OCI-LY1 (cell line): ENCODE data around the gene DNTTIP2.
A peak's percentile ranks its signal among the peaks of the same experiment; 100 is the strongest.

Experiments used
- H2AFZ ChIP-seq: fragments of 200-600 bp; sonication (generic), shearing (Covaris generic); 2 replicates; pipeline ENCODE4 v1.6.0; 2014; ENCODE audit warnings: antibody characterized with exemption, mild to moderate bottlenecking, low read length
- H3F3A ChIP-seq: fragments of 200-600 bp; sonication (generic), shearing (Covaris generic); 2 replicates; pipeline ENCODE4 v1.6.0; 2014; ENCODE audit warnings: mild to moderate bottlenecking, antibody characterized with exemption, low read length, moderate library complexity; ENCODE audit not compliant: insufficient read depth
- H3K27ac ChIP-seq: fragments of 200-600 bp; sonication (generic); 2 replicates; pipeline ENCODE4 v1.5.1; 2014; ENCODE audit warnings: low read length, mixed run types, mild to moderate bottlenecking, low read depth; ENCODE audit not compliant: poor library complexity, severe bottlenecking
- H3K27me3 ChIP-seq: fragments of 200-600 bp; sonication (generic); 2 replicates; pipeline ENCODE4 v1.6.0; 2014; ENCODE audit warnings: antibody characterized with exemption, mild to moderate bottlenecking, low read length, moderate library complexity; ENCODE audit not compliant: insufficient read depth
- H3K36me3 ChIP-seq: fragments of 200-600 bp; sonication (generic); 2 replicates; pipeline ENCODE4 v1.6.1; 2014; ENCODE audit warnings: mild to moderate bottlenecking, antibody characterized with exemption, low read length, moderate library complexity, mixed read lengths; ENCODE audit not compliant: insufficient read depth
- H3K4me1 ChIP-seq: fragments of 200-600 bp; sonication (generic); 2 replicates; pipeline ENCODE4 v1.5.1; 2014; ENCODE audit warnings: mild to moderate bottlenecking, low read length, moderate library complexity; ENCODE audit not compliant: insufficient read depth, severe bottlenecking
- H3K4me2 ChIP-seq: fragments of 200-600 bp; sonication (generic), shearing (Covaris generic); 2 replicates; pipeline ENCODE4 v1.6.1; 2014; ENCODE audit warnings: low read length
- H3K4me3 ChIP-seq: fragments of 200-600 bp; sonication (generic); 2 replicates; pipeline ENCODE4 v1.5.1; 2014; ENCODE audit warnings: low read length, low read depth, mild to moderate bottlenecking, mixed read lengths; ENCODE audit not compliant: poor library complexity, severe bottlenecking
- H3K79me2 ChIP-seq: fragments of 200-600 bp; shearing (Covaris generic); 2 replicates; pipeline ENCODE4 v1.6.1; 2016; ENCODE audit warnings: mixed run types, low read length, mixed read lengths; ENCODE audit not compliant: insufficient read depth
- H3K9ac ChIP-seq: fragments of 200-600 bp; sonication (generic), shearing (Covaris generic); 2 replicates; pipeline ENCODE4 v1.6.1; 2014; ENCODE audit warnings: mild to moderate bottlenecking, low read length, mixed read lengths
- H3K9me2 ChIP-seq: fragments of 200-600 bp; sonication (generic), shearing (Covaris generic); 2 replicates; pipeline ENCODE4 v1.6.1; 2014; ENCODE audit warnings: low read depth, mild to moderate bottlenecking, low read length, mixed read lengths
- H3K9me3 ChIP-seq: fragments of 200-600 bp; shearing (Covaris generic); 2 replicates; pipeline ENCODE4 v1.6.1; 2014; ENCODE audit warnings: low read length, mixed read lengths
- H4K20me1 ChIP-seq: fragments of 200-600 bp; sonication (generic), shearing (Covaris generic); 2 replicates; pipeline ENCODE4 v1.6.0; 2016; ENCODE audit warnings: mild to moderate bottlenecking, low read length; ENCODE audit not compliant: insufficient read depth
- CTCF ChIP-seq: fragments of 200-600 bp; sonication (generic), shearing (Covaris generic); IDR thresholded peaks from 2 replicates; pipeline ENCODE4 v1.5.1; 2017; ENCODE audit warnings: mild to moderate bottlenecking, antibody characterized with exemption, low read length, moderate library complexity, mixed read lengths
- EZH2 ChIP-seq: fragments of 200-600 bp; sonication (generic), shearing (Covaris generic); IDR thresholded peaks from 2 replicates; pipeline ENCODE4 v1.8.0; 2017; ENCODE audit warnings: borderline replicate concordance, mixed run types, mild to moderate bottlenecking, antibody characterized with exemption, low read length, moderate library complexity, mixed read lengths

Gene DNTTIP2

DNA sequence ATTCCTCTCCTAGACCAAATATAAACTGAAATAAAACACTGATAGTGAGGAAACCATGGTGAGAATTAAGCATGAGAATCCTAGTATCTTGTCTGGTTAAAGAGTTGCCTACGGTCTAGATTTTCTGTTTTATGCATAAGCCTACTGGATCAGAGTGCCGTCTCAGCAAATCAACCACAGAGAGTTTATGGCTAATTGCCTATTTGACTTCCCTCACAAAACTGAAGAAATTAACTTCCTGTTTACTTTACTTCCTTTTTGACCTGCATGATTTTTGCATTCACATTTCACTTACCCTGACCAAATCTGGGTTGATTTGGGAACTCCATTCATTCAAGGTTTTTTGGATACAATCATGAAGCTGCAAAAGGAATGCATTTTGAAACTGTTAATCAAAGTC lies 25.2 kb upstream of the DNTTIP2 start:
- Histone ChIP-seq H3K27ac (peak overlapping the region; percentile 86), H3K9ac (peak overlapping the region; percentile 12; the same call in 1 of the 2 replicates), H3K27me3 (no peaks in the 10 kb centered on the region), H3K4me1 (peaks cover 63% of the 10 kb centered on the region), H3K36me3 (no peaks in the 10 kb centered on the region), H4K20me1 (no peaks in the 10 kb centered on the region), H3K4me2 (peak overlapping the region; percentile 43), H2AFZ (peak overlapping the region; percentile 43; the same call in 1 of the 2 replicates), H3K4me3 (peak overlapping the region; percentile 11), H3K79me2 (peaks cover 30% of the 10 kb centered on the region), H3K9me2 (no peaks in the 10 kb centered on the region), H3F3A (0 out of 2 replicates have a peak, but pooled peaks cover 2% of the 10 kb centered on the region), H3K9me3 (no peaks in the 10 kb centered on the region)
- no peak for TF ChIP-seq CTCF
- TF ChIP-seq EZH2 = no peak

- peaks cover 38% of the 10 kb centered on the region for H3K4me1 ChIP-seq
- H3K9ac ChIP-seq = no peak overlapping the region
- H3K4me3 ChIP-seq = no peak overlapping the region
- H3K79me2 ChIP-seq = peaks cover 5% of the 10 kb centered on the region; the same call in 1 of the 2 replicates
- no peak for TF ChIP-seq CTCF
- TF ChIP-seq EZH2 = no peak
- H3K27me3 ChIP-seq = no peaks in the 10 kb centered on the region
- H2AFZ ChIP-seq = no peak overlapping the region
- no peak overlapping the region for H3K27ac ChIP-seq
- H3K9me3 ChIP-seq = no peaks in the 10 kb centered on the region
- H3K4me2 ChIP-seq = no peak overlapping the region
- no peaks in the 10 kb centered on the region for H4K20me1 ChIP-seq
- peaks cover 9% of the 10 kb centered on the region; the same call in 1 of the 2 replicates for H3K36me3 ChIP-seq
- 0 out of 2 replicates have a peak, but pooled peaks cover 2% of the 10 kb centered on the region for H3F3A ChIP-seq
- H3K9me2 ChIP-seq = no peaks in the 10 kb centered on the region
Observed at GRCh38 chr1:93900723-93901504, 21.9 kb upstream of the DNTTIP2 start.

GRCh38 chr1:93899543-93900207 lies 20.7 kb upstream of the DNTTIP2 start:
- H3K27ac ChIP-seq = no peak overlapping the region
- H3K9me2 ChIP-seq = no peaks in the 10 kb centered on the region
- TF ChIP-seq EZH2 (no peak), CTCF (no peak)
- peaks cover 15% of the 10 kb centered on the region for H3K36me3 ChIP-seq
- H3K4me3 ChIP-seq = no peak overlapping the region
- H3K9ac ChIP-seq = no peak overlapping the region
- no peak overlapping the region for H2AFZ ChIP-seq
- H3K79me2 ChIP-seq = no peaks in the 10 kb centered on the region
- no peaks in the 10 kb centered on the region for H4K20me1 ChIP-seq
- 0 out of 2 replicates have a peak, but pooled peaks cover 2% of the 10 kb centered on the region for H3F3A ChIP-seq
- no peaks in the 10 kb centered on the region for H3K9me3 ChIP-seq
- H3K4me1 ChIP-seq = peaks cover 25% of the 10 kb centered on the region
- H3K27me3 ChIP-seq = no peaks in the 10 kb centered on the region
- H3K4me2 ChIP-seq = no peak overlapping the region
